Heart left ventricle (tissue), 13 donors: ENCODE data around the gene E2F1.

ENCODE experiments used
- POLR2A ChIP-seq, 2 donors: fragments of 450-650 bp; IDR thresholded peaks; one replicate each; pipeline ENCODE4 v1.6.1; 2017; ENCODE audit warnings: antibody characterized with exemption in 2 of 2, mild to moderate bottlenecking in 2 of 2, moderate library complexity in 2 of 2
- TF ChIP-seq, protein P1 (sequence below), 12 donors: fragments of 200-600 bp; sonication (generic) in 4 of 12; IDR thresholded peaks; one replicate each; pipeline versions ENCODE4 v1.5.0 to v1.8.0; 2018 to 2022; ENCODE audit warnings: antibody characterized with exemption in 12 of 12, mild to moderate bottlenecking in 5 of 12
- donor health status: ischemic (EF 13 %, LVEDD 7.1; RV severe dilation, severe dysfunction).
- donor health status: DM: no; HTN: yes; CAD: no.
- donor health status: DM: no; HTN: no; CAD: no.
- donor health status: ischemic (EF 25% LVEDD 6.9; RV normal size, moderate dysfunction).
- donor health status: ischemic (EF 25% LVEDD 5.7; RV mildly dilated, moderate dysfunction).
- donor health status: ischemic (EF 35%, LVEDD 5.7; RV mildly dilated, moderate dysfunction).
- donor health status: nonischemic (EF 11% LVEDD 7.7; RV severe dilation, severe dysfunction).
- donor health status: DM: yes; HTN: yes; CAD: no.
- donor health status: PGD.
- donor health status: ischemic (EF 29% LVEDD 5.4; RV normal size, mild dysfunction).
- donor health status: nonischemic (EF 23%, LVEDD 6.1; RV moderate dilation, normal function).

DNA sequence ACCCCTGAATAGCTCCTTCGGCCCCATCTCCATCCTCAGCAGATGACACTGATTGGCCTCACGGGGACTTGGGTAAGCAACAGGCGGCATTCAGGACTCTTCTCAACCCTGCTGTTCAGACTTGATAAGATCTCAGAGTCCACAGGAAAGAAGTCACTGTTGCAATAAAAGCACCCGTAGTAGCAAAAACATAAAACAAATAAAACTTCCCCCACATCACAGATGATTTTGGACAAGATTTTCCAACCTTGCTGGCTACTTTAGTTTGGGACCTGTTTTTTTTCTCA, 41.2 kb downstream of the E2F1 start:
- no peak for TF ChIP-seq POLR2A (IDR thresholded peaks at IDR 0.05)
- TF ChIP-seq, protein P1, sequence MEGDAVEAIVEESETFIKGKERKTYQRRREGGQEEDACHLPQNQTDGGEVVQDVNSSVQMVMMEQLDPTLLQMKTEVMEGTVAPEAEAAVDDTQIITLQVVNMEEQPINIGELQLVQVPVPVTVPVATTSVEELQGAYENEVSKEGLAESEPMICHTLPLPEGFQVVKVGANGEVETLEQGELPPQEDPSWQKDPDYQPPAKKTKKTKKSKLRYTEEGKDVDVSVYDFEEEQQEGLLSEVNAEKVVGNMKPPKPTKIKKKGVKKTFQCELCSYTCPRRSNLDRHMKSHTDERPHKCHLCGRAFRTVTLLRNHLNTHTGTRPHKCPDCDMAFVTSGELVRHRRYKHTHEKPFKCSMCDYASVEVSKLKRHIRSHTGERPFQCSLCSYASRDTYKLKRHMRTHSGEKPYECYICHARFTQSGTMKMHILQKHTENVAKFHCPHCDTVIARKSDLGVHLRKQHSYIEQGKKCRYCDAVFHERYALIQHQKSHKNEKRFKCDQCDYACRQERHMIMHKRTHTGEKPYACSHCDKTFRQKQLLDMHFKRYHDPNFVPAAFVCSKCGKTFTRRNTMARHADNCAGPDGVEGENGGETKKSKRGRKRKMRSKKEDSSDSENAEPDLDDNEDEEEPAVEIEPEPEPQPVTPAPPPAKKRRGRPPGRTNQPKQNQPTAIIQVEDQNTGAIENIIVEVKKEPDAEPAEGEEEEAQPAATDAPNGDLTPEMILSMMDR (IDR thresholded peaks at IDR 0.05) = no peak
